ENCODE results near the gene CLIC4.
A peak's percentile ranks its signal among the peaks of the same experiment; 100 is the strongest.

Gene CLIC4

DNA sequence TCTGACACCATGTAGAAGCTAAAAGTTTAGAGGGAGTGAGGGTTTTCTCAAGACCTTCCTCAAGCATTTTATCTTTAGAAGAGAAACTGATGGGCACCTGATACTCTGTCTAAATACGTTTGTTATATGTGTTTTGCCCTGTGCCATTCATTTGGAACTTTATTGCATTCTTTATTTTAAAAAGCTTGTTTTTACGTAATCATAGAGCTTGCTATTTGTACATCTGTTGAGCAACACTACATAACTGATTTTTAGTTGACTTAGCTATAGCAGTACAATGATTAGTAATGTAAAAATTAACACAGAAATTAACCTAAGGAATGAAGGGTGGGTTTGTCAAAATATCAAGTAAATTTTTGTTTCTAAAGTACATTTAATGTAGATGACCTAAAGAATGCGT lies 96.3 kb downstream of the CLIC4 start:
- no peak overlapping the region for H3K4me3 ChIP-seq (ENCODE audit: low read length)
- TF ChIP-seq, protein P1, sequence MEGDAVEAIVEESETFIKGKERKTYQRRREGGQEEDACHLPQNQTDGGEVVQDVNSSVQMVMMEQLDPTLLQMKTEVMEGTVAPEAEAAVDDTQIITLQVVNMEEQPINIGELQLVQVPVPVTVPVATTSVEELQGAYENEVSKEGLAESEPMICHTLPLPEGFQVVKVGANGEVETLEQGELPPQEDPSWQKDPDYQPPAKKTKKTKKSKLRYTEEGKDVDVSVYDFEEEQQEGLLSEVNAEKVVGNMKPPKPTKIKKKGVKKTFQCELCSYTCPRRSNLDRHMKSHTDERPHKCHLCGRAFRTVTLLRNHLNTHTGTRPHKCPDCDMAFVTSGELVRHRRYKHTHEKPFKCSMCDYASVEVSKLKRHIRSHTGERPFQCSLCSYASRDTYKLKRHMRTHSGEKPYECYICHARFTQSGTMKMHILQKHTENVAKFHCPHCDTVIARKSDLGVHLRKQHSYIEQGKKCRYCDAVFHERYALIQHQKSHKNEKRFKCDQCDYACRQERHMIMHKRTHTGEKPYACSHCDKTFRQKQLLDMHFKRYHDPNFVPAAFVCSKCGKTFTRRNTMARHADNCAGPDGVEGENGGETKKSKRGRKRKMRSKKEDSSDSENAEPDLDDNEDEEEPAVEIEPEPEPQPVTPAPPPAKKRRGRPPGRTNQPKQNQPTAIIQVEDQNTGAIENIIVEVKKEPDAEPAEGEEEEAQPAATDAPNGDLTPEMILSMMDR (IDR thresholded peaks at IDR 0.05; ENCODE audit: insufficient read depth, low read depth, low read length, missing control alignments), result no peak
- no peak for DNase-seq (ENCODE audit: low read depth)

DNA sequence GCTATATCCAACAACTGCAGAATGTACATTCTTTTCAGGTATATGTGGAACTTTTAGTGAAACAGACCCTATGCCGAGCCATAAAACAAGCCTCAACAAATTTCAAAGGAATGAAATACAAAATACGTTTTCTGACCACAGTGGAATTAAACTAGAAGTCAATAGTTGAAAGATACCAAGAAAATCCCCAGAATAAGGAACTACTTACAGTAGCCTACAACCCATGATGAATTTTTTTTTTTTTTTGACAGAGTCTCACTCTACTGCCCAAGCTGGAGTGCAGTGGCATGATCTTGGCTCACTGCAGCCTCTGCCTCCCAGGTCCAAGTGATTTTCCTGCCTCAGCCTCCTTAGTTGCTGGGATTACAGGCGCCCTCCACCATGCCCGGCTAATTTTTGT lies 101.4 kb downstream of the CLIC4 start:
- TF ChIP-seq, protein P1 (IDR thresholded peaks at IDR 0.05; ENCODE audit: insufficient read depth, low read depth, low read length, missing control alignments), result no peak
- no peak overlapping the region for H3K4me3 ChIP-seq (ENCODE audit: low read length)
- no peak for DNase-seq (ENCODE audit: low read depth)

DNA sequence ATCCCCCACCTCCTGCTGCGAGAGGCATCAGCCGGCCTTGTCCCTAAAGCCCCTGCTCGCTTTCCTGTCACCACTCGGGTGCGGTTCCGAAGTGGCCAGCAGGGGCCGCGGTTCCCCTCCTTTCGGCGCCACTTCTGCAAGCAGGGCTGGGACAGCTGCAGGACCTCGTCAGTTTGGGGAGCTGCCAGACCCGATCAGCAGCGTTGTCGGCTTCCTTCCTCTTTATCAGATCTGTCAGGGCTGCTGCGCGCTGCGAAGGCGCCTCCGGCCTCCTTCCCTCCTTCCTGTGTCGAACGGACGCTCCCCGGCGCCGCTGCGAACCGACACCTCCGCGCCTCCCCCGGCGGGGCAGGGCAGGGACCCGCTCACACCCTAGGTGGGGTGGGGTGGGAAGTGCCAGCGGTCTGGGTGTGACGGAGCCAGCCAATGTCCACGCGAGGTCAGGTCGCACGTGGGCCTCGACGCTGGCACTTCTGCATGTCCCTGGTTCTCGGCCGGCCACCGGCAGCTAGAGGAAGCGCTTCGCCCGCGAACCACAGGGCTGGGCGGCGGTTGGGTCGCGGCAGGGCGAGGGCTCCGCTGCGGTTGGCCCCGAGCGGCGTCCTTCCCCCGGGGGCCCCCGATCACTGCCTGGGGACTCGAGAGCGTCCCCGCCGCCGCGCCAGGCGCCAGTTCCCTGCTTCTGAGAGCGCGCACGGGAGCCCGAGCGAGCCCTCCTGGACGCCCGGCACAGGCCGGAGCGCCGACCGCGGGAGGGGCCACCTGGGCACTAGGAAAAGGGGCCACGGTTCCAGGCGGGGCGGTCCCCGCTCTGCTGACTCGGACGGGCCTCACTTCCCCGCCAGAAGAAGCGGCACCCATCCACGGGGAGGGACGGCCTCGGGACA lies 103.0 kb downstream of the CLIC4 start:
- TF ChIP-seq, protein P1 (IDR thresholded peaks at IDR 0.05; ENCODE audit: insufficient read depth, low read depth, low read length, missing control alignments), result peak; percentile 85
- DNase-seq (ENCODE audit: low read depth), result peak; percentile 85
- peak overlapping the region; percentile 52 for H3K4me3 ChIP-seq (ENCODE audit: low read length)

DNA sequence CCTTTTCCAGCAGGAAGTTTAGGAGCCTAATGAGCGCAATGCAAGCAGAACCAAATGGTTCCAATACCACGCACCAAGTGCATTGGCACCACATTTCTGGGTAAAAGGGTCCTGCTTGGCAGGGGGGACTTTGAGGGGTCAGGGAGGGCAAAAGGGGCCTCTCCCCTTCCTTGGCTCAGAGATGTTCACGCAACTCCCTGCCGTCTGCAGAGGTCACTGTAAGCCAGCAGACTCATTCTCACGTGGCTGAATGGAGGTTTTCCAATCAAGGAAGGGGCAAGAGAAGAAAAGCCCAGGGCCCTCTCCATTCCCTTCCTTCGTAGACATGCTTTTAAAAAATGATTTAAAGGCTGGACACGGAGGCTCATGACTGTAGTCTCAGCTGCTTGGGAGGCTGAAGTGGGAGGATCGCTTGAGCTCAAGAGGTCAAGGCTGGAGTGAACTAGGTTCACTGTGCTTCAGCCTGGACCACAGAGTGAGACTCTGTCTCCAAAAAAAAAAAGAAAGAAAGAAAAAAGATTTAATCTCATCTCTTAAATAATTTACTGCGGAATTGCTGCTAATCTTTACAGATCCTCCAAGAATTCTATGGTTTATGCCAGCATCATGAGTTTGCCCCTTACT lies 104.5 kb downstream of the CLIC4 start:
- H3K4me3 ChIP-seq (ENCODE audit: low read length), result no peak overlapping the region
- DNase-seq (ENCODE audit: low read depth), result no peak
- TF ChIP-seq, protein P1 (IDR thresholded peaks at IDR 0.05; ENCODE audit: insufficient read depth, low read depth, low read length, missing control alignments), result peak; percentile 46

DNA sequence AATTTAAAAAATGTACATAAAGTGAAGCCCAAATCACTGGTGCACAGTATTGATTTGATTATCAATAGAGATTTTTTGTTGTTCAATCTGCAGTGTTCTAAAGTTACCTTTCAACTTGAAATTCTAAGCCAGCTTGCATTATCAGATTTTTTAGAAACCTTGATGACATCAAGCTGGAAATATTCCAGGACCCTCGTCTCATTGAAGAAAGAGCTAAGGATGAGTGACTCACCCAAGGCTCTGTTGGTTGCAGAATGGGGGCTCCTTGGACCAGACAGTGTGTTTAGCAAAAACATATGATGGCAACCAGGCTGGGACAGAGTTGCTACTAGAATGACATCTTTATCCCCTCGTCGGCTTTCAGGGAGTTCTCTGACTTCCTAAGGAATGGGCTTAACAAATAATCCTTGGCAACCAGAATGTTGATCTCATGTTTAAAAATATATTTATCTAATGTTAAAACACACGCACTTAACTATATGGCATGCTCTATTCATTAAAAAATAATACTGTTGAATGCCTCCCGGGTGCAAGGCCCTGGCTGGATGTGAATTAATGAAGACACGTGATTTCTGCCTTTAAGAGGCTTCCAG lies 105.2 kb downstream of the CLIC4 start:
- DNase-seq (ENCODE audit: low read depth), result no peak

DNA sequence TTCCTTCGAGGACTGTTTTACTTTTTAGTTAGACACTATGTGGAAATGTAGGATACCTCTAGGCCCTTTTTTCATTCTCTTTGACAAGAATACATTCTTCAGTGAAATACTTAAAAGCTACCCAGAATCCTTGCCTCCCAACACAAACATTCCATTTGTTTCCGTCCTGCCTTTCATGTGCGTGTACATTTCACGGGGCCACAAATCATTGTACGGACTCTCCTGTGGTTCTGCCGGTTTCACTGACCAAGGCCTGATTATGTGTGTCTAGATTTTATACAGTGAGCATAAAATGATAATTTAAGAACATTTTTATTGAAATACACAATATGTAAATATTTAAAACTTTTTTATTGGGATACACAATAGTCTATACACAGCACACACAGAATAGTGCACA lies 108.4 kb downstream of the CLIC4 start:
- no peak overlapping the region for H3K4me3 ChIP-seq (ENCODE audit: low read length)
- DNase-seq (ENCODE audit: low read depth), result no peak
- TF ChIP-seq, protein P1 (IDR thresholded peaks at IDR 0.05; ENCODE audit: insufficient read depth, low read depth, low read length, missing control alignments), result no peak

More for the DNA sequence above, 105.2 kb downstream of the CLIC4 start:
- TF ChIP-seq, protein P1 (IDR thresholded peaks at IDR 0.05; ENCODE audit: insufficient read depth, low read depth, low read length, missing control alignments), result no peak
- no peak overlapping the region for H3K4me3 ChIP-seq (ENCODE audit: low read length)
